H1 (cell line): ENCODE results near the gene COL27A1.

Source experiments
- CEBPB ChIP-seq: IDR thresholded peaks from 2 replicates; pipeline ENCODE4 v1.6.1; 2012; ENCODE audit warnings: low read depth, low read length
- CTCF ChIP-seq, 3 experiments: IDR thresholded peaks; 1 replicate in 2 of 3; 2 replicates in 1 of 3; pipeline versions ENCODE4 v1.5.1 to v1.6.1; 2011; ENCODE audit warnings: low read length in 3 of 3, mild to moderate bottlenecking in 3 of 3, inconsistent platforms in 2 of 3, low read depth in 1 of 3, moderate library complexity in 1 of 3; ENCODE audit not compliant: insufficient read depth in 1 of 3; ENCODE audit errors: control extremely low read depth in 1 of 3
- EGR1 ChIP-seq: IDR thresholded peaks from 2 replicates; pipeline ENCODE4 v1.6.1; 2011; ENCODE audit warnings: low read depth, low read length, borderline replicate concordance
- EZH2 ChIP-seq: fragments of 200-600 bp; sonication (generic); IDR thresholded peaks from 2 replicates; pipeline ENCODE4 v1.7.1; 2012; ENCODE audit warnings: low read depth, mild to moderate bottlenecking, moderate library complexity, low read length, inconsistent platforms; ENCODE audit not compliant: severe bottlenecking
- MAX ChIP-seq: IDR thresholded peaks from 2 replicates; pipeline ENCODE4 v1.6.1; 2012; ENCODE audit warnings: inconsistent platforms
- POLR2A ChIP-seq, 2 experiments: IDR thresholded peaks; 1 replicate in 1 of 2; 2 replicates in 1 of 2; pipeline ENCODE4 v1.6.1; 2011; ENCODE audit warnings: low read depth in 2 of 2, low read length in 2 of 2, mild to moderate bottlenecking in 2 of 2; ENCODE audit errors: control extremely low read depth in 1 of 2
- POLR2AphosphoS5 ChIP-seq: IDR thresholded peaks from 2 replicates; pipeline ENCODE4 v1.6.1; 2011; ENCODE audit warnings: low read depth, low read length
- RFX5 ChIP-seq: IDR thresholded peaks from 2 replicates; pipeline ENCODE4 v1.6.1; 2011; ENCODE audit warnings: low read depth, low read length, improper control_type of control experiment, borderline replicate concordance
- SIN3A ChIP-seq, 2 experiments: IDR thresholded peaks in 1 of 2; conservative IDR thresholded peaks in 1 of 2; 2 replicates each; pipeline ENCODE4 v1.6.1; 2011 to 2012; ENCODE audit warnings: low read length in 2 of 2, improper control_type of control experiment in 1 of 2, low read depth in 1 of 2, mild to moderate bottlenecking in 1 of 2
- TEAD4 ChIP-seq: IDR thresholded peaks from 2 replicates; pipeline ENCODE4 v1.6.1; 2012; ENCODE audit warnings: low read depth, low read length, inconsistent platforms, mixed read lengths
- TF ChIP-seq, protein P1 (sequence below): IDR thresholded peaks from 2 replicates; pipeline ENCODE4 v1.6.1; 2011; ENCODE audit warnings: low read depth, mild to moderate bottlenecking, low read length; ENCODE audit not compliant: insufficient read depth

GRCh38 chr9:114207845-114208244 is 52.5 kb downstream of the COL27A1 start:
- TF ChIP-seq CTCF (IDR thresholded peaks at IDR 0.05; ENCODE audit: control extremely low read depth in 1 of 3, insufficient read depth in 1 of 3, low read depth in 1 of 3, low read length in 3 of 3) (no peak), SIN3A (conservative IDR thresholded peaks at IDR 0.05 in 1 of 2, IDR thresholded peaks at IDR 0.05 in 1 of 2; ENCODE audit: low read depth in 1 of 2, low read length in 2 of 2) (no peak), MAX (no peak), EGR1 (no peak), POLR2AphosphoS5 (no peak), TEAD4 (no peak), CEBPB (no peak), EZH2 (no peak), POLR2A (IDR thresholded peaks at IDR 0.05; ENCODE audit: control extremely low read depth in 1 of 2, low read depth in 2 of 2, low read length in 2 of 2) (no peak), RFX5 (no peak)
- TF ChIP-seq, protein P1, sequence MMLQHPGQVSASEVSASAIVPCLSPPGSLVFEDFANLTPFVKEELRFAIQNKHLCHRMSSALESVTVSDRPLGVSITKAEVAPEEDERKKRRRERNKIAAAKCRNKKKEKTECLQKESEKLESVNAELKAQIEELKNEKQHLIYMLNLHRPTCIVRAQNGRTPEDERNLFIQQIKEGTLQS: no peak
